Breast epithelium (tissue), 4 donors: Measurements from ENCODE around the gene NKX2-1. TPM values are rescaled to one million over a fixed set of nuclear protein-coding genes. Genes with fewer than 3 reads are reported as not detected.

Experiments
- DNase-seq, 2 donors: peaks; one replicate each; pipeline ENCODE4 v3.0.0-alpha.2; 2019; ENCODE audit warnings: low spot score in 2 of 2
- H3K27ac ChIP-seq, 2 donors: fragments of 200-600 bp; sonication (generic) in 1 of 2; one replicate each; pipeline ENCODE4 v1.5.1; 2016 to 2019; ENCODE audit warnings: mild to moderate bottlenecking in 1 of 2
- H3K27me3 ChIP-seq, 2 donors: fragments of 200-600 bp; sonication (generic) in 1 of 2; one replicate each; pipeline versions ENCODE4 v1.5.1 to v1.6.0; 2017 to 2019; ENCODE audit warnings: control low read depth in 1 of 2, mild to moderate bottlenecking in 1 of 2
- H3K36me3 ChIP-seq: fragments of 200-600 bp; one replicate; pipeline ENCODE4 v1.5.1; 2019
- H3K4me1 ChIP-seq, 2 donors: fragments of 200-600 bp; sonication (generic); one replicate each; pipeline ENCODE4 v1.5.1; 2016 to 2019; ENCODE audit warnings: control low read depth in 1 of 2
- H3K4me3 ChIP-seq, 3 donors: fragments of 200-600 bp; sonication (generic); 1 replicate in 2 of 3; 2 replicates in 1 of 3; pipeline ENCODE4 v1.5.1; 2016 to 2019; ENCODE audit warnings: mild to moderate bottlenecking in 3 of 3, moderate library complexity in 2 of 3
- H3K9me3 ChIP-seq, 2 donors: fragments of 200-600 bp; sonication (generic) in 1 of 2; one replicate each; pipeline ENCODE4 v1.5.1; 2016 to 2019; ENCODE audit warnings: control low read depth in 1 of 2
- POLR2A ChIP-seq: fragments of 450-650 bp; IDR thresholded peaks from one replicate; pipeline ENCODE4 v1.6.1; 2016; ENCODE audit warnings: antibody characterized with exemption, mild to moderate bottlenecking, moderate library complexity
- POLR2AphosphoS5 ChIP-seq, 3 donors: sonication (generic); formaldehyde crosslinking; IDR thresholded peaks; one replicate each; pipeline ENCODE4 v1.6.1; 2017; ENCODE audit warnings: antibody characterized with exemption in 3 of 3
- intact Hi-C: fragments of 100-400 bp; cut with DNase I; formaldehyde crosslinking; loops from one replicate; pipeline ENCODE4 v1.15.1; 2023; ENCODE audit warnings: low total_unique reads
- total RNA-seq, 3 donors: library from RNA; depleted of rRNA; stranded (reverse); fragments of >200 nt; gene quantifications; one replicate each; pipeline ENCODE4 v1.1.0, GENCODE V29; 2016
- TF ChIP-seq, protein P1 (sequence below), 3 donors: fragments of 450-650 bp; IDR thresholded peaks; one replicate each; pipeline ENCODE4 v1.5.1; 2016 to 2017; ENCODE audit warnings: antibody characterized with exemption in 3 of 3, mild to moderate bottlenecking in 3 of 3, moderate library complexity in 3 of 3

NKX2-1 gene
- total RNA-seq, 3 donors from 2014 or later: not detected

DNA sequence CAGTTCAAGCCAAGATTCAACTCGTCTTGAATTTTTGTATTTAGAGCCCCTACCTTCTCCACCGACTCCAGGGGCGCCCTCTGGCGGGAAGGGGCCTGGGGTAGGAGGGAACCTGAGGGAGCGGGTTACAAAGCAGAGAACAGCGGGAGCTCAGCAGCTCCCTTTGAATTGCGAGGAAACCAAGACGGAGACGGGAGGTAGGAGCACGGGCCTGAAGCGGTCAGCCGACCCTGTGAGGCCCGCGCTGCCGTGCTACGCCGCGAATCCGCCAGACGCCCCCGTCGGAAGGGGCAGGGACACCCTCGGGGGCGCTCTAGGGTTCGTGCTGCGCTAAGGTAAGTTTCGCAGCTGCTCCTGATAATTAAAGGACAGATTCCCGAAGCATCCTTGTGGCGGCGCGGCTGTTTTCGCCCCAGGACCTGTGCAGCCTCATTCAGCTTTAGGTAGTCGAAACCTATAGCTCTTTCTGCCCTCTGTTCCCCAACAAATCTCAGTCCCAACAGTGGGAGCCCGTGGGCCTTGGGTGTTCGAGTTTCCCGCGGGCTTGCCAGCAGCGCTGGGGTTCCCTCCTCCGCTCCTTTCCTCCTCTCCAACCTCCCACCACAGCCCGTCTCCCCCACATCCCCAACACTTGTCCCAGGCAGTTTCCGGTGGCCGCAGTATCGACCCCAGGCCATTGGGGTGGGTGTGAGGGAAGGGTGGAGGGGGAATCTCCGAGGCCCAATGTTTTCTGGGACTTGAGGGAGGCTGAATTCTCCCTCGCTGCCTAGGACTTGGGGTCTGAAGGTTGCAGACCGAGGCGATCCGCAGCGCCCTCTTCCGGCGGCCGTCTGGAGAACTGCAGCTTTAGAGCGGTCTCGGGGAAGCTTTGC, 5.1 kb upstream of the NKX2-1 start:
- intact Hi-C loops: no loop called here
- TF ChIP-seq POLR2A: no peak
- TF ChIP-seq, protein P1, sequence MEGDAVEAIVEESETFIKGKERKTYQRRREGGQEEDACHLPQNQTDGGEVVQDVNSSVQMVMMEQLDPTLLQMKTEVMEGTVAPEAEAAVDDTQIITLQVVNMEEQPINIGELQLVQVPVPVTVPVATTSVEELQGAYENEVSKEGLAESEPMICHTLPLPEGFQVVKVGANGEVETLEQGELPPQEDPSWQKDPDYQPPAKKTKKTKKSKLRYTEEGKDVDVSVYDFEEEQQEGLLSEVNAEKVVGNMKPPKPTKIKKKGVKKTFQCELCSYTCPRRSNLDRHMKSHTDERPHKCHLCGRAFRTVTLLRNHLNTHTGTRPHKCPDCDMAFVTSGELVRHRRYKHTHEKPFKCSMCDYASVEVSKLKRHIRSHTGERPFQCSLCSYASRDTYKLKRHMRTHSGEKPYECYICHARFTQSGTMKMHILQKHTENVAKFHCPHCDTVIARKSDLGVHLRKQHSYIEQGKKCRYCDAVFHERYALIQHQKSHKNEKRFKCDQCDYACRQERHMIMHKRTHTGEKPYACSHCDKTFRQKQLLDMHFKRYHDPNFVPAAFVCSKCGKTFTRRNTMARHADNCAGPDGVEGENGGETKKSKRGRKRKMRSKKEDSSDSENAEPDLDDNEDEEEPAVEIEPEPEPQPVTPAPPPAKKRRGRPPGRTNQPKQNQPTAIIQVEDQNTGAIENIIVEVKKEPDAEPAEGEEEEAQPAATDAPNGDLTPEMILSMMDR (IDR thresholded peaks at IDR 0.05): peak in 1 of 3 donors; percentile 27
- no peak for TF ChIP-seq POLR2AphosphoS5 (IDR thresholded peaks at IDR 0.05)
- Histone ChIP-seq H3K9me3 (no peaks in the 10 kb centered on the region), H3K4me3 (peak overlapping the region in 1 of 3 donors; percentile 7), H3K27me3 (peaks cover 14 to 89% of the 10 kb centered on the region in 2 donors), H3K4me1 (peaks cover 0 to 8% of the 10 kb centered on the region in 2 donors), H3K27ac (no peak overlapping the region), H3K36me3 (no peaks in the 10 kb centered on the region)
- no peak for DNase-seq

DNA sequence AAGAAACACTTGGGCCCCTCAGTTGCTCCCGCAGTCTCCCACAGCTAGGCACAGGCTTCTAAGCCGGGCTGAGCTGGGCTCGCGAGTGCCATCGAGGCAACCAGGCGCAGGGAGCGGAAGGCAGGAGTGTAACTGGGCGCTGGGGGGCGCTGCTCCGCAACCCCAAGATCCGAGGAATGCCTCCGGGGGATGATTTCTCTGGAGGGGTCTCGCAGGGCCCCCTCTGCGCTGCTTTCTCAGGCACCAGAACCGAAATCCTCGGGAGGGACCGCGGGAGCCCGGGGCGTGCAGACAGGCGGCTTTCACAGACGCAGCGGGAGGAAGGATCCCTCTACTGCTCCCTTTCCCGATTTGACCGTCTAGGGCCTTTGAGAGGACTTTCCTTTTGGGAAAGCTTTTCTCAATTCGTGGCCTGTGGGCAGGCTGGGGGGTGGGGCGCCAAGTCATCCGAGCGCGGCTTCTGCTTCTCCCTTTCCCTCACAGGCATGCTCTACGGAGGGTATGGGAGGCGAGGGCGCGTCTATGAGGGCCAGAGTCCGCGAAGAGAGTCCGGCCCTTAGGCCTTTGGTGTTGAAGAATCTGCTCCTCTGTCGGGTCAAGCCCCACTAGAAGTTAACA, 4.3 kb upstream of the NKX2-1 start:
- DNase-seq: no peak
- H3K27me3 ChIP-seq: peaks cover 14 to 97% of the 10 kb centered on the region in 2 donors
- H3K9me3 ChIP-seq: no peaks in the 10 kb centered on the region
- H3K4me3 ChIP-seq: peak overlapping the region in 1 of 3 donors; percentile 7
- H3K27ac ChIP-seq: no peak overlapping the region
- peaks cover 0 to 16% of the 10 kb centered on the region in 2 donors for H3K4me1 ChIP-seq
- no peaks in the 10 kb centered on the region for H3K36me3 ChIP-seq
- intact Hi-C loops: no loop called here
- TF ChIP-seq, protein P1 (IDR thresholded peaks at IDR 0.05): no peak
- TF ChIP-seq POLR2AphosphoS5 (IDR thresholded peaks at IDR 0.05): no peak
- no peak for TF ChIP-seq POLR2A

DNA sequence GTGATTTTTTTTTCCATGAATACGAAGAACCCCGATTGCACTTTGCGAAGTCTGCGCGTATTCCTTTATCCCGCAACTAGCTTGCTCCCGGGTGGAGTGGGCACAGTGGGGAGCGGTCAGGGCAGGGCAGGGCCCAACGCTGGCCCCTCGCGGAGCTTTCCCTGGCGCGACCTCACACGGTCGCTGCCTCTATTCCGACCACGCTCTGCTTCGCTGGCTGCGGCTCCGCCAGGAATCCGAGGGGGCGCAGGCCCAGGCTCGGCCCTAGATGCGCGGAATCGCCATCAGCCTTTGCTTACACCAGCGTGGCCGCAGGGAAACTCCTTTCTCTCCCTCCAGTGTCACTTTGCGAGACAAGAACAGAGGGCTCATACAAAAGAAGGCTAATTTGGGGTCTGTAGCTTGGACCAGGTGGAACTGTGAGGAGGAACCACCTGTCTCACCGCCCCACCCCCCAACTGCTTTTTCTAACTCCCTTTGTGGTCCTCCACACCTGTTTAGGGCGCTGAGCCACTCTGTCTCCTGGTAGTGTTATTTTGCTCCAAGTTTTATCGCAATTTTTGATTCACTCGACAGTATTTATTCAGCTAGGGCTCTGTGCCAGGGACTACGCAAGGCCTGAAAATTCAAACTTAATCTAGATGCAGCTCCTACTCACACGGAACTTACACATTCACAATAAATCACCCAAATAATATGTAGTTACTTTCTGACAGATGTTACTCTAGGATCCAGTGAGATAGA, 3.1 kb upstream of the NKX2-1 start:
- no peak overlapping the region for H3K4me3 ChIP-seq
- no peaks in the 10 kb centered on the region for H3K9me3 ChIP-seq
- no peak overlapping the region for H3K27ac ChIP-seq
- DNase-seq: no peak
- intact Hi-C loops: no loop called here
- TF ChIP-seq POLR2A: no peak
- TF ChIP-seq, protein P1 (IDR thresholded peaks at IDR 0.05): no peak
- TF ChIP-seq POLR2AphosphoS5 (IDR thresholded peaks at IDR 0.05): no peak
- peaks cover 18 to 100% of the 10 kb centered on the region in 2 donors for H3K27me3 ChIP-seq
- peaks cover 0 to 16% of the 10 kb centered on the region in 2 donors for H3K4me1 ChIP-seq
- H3K36me3 ChIP-seq: no peaks in the 10 kb centered on the region

DNA sequence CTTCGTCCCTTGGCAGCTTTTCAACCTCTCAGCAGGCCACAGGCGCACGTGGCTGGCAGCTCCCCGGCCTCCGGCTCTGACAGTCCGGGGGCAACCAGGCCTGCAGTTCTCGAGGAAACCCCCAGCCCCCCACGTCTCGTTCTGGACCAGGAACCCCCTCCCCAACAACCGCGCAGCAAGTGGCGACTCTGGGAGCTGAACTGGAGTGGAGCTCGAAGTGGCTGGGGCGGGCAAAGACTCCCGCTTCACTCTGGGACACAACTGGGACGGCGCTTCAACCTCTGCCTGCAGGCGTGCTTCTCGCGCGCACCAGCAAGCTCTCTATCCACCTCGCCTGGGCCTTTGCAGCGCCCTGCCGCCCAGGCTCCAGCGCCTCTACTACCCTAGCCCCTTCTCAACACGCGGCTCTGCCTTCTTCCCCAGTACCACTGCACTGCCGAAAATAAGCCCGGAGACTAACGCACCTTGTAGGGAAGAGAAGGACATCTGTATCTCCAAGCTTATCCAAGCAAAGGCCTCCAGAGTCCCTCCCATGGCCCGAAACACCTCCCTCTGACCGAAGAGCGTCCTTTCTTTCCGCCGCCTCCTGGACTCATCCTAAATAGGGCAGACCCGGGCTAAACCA, 2.4 kb upstream of the NKX2-1 start:
- intact Hi-C loops: no loop called here
- H3K4me1 ChIP-seq: peaks cover 0 to 20% of the 10 kb centered on the region in 2 donors
- no peaks in the 10 kb centered on the region for H3K36me3 ChIP-seq
- no peak overlapping the region for H3K27ac ChIP-seq
- H3K9me3 ChIP-seq: no peaks in the 10 kb centered on the region
- peaks cover 20 to 100% of the 10 kb centered on the region in 2 donors for H3K27me3 ChIP-seq
- no peak for TF ChIP-seq POLR2A
- TF ChIP-seq POLR2AphosphoS5 (IDR thresholded peaks at IDR 0.05): no peak
- TF ChIP-seq, protein P1 (IDR thresholded peaks at IDR 0.05): no peak
- no peak for DNase-seq
- H3K4me3 ChIP-seq: no peak overlapping the region
